Transverse colon (tissue), 3 donors: ENCODE results near the gene RAPGEF2.

Experiments used
- POLR2A ChIP-seq: fragments of 450-650 bp; IDR thresholded peaks from one replicate; pipeline ENCODE4 v1.6.1; 2016; ENCODE audit warnings: antibody characterized with exemption, mild to moderate bottlenecking, moderate library complexity
- TF ChIP-seq, protein P1 (sequence below), 5 experiments: fragments of 200-600 bp in 3 of 5; fragments of 450-650 bp in 2 of 5; sonication (generic) in 3 of 5; IDR thresholded peaks; 1 replicate in 2 of 5; 2 replicates in 3 of 5; pipeline ENCODE4 v1.5.1; 2016 to 2017; ENCODE audit warnings: antibody characterized with exemption in 5 of 5, inconsistent platforms in 3 of 5, mild to moderate bottlenecking in 2 of 5, moderate library complexity in 1 of 5

DNA sequence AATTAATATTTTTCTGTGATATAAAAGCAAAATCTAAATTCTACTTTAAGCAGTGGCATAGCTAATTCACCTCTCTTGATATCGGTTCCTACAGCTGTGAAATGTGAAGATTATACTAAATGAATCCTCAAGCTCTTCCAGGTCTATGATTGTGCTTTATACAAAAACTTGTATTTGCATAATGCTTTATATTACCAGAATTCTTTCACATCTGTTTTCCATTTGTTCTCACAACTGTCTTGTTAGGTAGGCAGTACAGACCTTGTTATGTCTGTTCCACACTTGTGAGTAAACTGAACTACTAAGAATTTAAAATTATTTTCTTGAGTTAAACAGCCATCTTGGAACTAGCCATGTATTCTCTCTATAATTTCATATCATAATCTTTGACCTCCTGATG, 184.9 kb downstream of the RAPGEF2 start:
- TF ChIP-seq, protein P1, sequence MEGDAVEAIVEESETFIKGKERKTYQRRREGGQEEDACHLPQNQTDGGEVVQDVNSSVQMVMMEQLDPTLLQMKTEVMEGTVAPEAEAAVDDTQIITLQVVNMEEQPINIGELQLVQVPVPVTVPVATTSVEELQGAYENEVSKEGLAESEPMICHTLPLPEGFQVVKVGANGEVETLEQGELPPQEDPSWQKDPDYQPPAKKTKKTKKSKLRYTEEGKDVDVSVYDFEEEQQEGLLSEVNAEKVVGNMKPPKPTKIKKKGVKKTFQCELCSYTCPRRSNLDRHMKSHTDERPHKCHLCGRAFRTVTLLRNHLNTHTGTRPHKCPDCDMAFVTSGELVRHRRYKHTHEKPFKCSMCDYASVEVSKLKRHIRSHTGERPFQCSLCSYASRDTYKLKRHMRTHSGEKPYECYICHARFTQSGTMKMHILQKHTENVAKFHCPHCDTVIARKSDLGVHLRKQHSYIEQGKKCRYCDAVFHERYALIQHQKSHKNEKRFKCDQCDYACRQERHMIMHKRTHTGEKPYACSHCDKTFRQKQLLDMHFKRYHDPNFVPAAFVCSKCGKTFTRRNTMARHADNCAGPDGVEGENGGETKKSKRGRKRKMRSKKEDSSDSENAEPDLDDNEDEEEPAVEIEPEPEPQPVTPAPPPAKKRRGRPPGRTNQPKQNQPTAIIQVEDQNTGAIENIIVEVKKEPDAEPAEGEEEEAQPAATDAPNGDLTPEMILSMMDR (IDR thresholded peaks at IDR 0.05), result no peak
- TF ChIP-seq POLR2A, result no peak
